GM12864 (cell line): ENCODE data around the gene MMP20.

Source experiments
- DNase-seq: peaks from one replicate; pipeline ENCODE4 v3.0.0-alpha.2; 2011; ENCODE audit warnings: low read depth
- H3K4me3 ChIP-seq: 2 replicates; pipeline ENCODE4 v1.5.1; 2011; ENCODE audit warnings: mild to moderate bottlenecking, low read depth, low read length, control low read depth
- CTCF ChIP-seq: IDR thresholded peaks from 2 replicates; pipeline ENCODE4 v1.5.1; 2011; ENCODE audit warnings: low read depth, mild to moderate bottlenecking, moderate library complexity, low read length, control low read depth, inconsistent platforms; ENCODE audit errors: missing control alignments

The MMP20 gene

GRCh38 chr11:102577723-102578122, 47.4 kb downstream of the MMP20 start:
- no peak for TF ChIP-seq CTCF
- no peak overlapping the region for H3K4me3 ChIP-seq
- DNase-seq = no peak

- no peak for DNase-seq
- H3K4me3 ChIP-seq = no peak overlapping the region
- TF ChIP-seq CTCF = no peak
Observed at GRCh38 chr11:102577182-102577581, 48.0 kb downstream of the MMP20 start.

DNA sequence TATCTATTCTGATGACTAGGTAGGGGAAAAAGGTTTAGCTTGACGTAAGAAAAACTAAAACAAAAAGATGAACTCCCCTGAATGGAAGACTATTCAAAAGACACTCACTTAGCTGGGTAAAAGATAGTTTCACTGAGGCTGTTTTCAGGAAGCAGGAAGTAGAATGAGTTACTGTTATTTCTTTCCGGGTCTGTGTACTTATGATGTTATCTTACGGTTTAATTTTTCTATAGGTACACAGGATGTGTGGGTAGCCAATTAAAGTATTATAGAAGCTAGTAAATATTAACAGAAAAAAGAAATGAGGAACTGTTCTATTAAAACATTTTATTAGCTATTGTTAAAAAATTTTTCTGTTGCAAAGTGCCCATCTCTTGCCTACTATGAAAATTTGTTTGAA, 48.8 kb downstream of the MMP20 start:
- no peak for DNase-seq
- no peak for TF ChIP-seq CTCF
- no peak overlapping the region for H3K4me3 ChIP-seq

DNA sequence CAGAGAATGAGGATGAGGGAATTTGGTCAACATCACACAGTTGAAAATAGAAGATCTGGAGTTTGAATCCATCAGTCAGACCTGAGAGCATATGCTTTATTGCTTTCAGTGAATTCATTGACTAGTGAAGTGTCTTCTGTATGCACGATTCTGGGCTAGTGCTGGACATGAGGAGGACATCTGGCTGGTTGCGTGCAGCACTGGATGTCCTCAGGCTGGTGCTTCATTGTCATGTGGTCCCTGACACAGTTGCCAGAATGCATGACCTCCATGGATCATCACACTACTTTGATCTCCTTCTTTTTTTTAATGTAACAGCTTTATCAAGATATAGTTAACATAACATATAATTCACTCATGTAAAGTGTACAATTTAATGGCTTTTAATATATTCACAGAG, 50.1 kb downstream of the MMP20 start:
- no peak for TF ChIP-seq CTCF
- no peak overlapping the region for H3K4me3 ChIP-seq
- DNase-seq = no peak

GRCh38 chr11:102573851-102574250, 51.3 kb downstream of the MMP20 start:
- TF ChIP-seq CTCF = no peak
- DNase-seq = no peak
- no peak overlapping the region for H3K4me3 ChIP-seq

- DNase-seq = no peak
- TF ChIP-seq CTCF = no peak
- H3K4me3 ChIP-seq = no peak overlapping the region
Observed at GRCh38 chr11:102572554-102573220, 52.4 kb downstream of the MMP20 start.

- no peak for TF ChIP-seq CTCF
- DNase-seq = no peak
- no peak overlapping the region for H3K4me3 ChIP-seq
Observed at GRCh38 chr11:102568851-102569250, 56.3 kb downstream of the MMP20 start.
